Large intestine (tissue), 3 donors: Measurements from ENCODE around the gene TMEM178B. TPM values are rescaled to one million over a fixed set of nuclear protein-coding genes. Genes with fewer than 3 reads are reported as not detected.
"Not testable (repeated sequence)": the region's sequence is repeated elsewhere in the genome, so short reads cannot be mapped to it uniquely, and the experiment has no call there.

ENCODE experiments used
- DNase-seq, 2 donors: peaks; one replicate each; pipeline versions ENCODE4 v3.0.0 to v3.0.0-alpha.2; 2013
- H3K27ac ChIP-seq: one replicate; pipeline ENCODE4 v1.5.1; 2013; ENCODE audit warnings: low read length
- H3K27me3 ChIP-seq: 2 replicates; pipeline ENCODE4 v1.6.1; 2013; ENCODE audit warnings: low read length; ENCODE audit not compliant: control insufficient read depth, insufficient read depth
- H3K36me3 ChIP-seq: 2 replicates; pipeline ENCODE4 v1.6.1; 2013; ENCODE audit warnings: low read length; ENCODE audit not compliant: control insufficient read depth, insufficient read depth
- H3K4me1 ChIP-seq: one replicate; pipeline ENCODE4 v1.6.1; 2013; ENCODE audit warnings: low read length; ENCODE audit not compliant: control insufficient read depth, insufficient read depth
- H3K4me3 ChIP-seq: one replicate; pipeline ENCODE4 v1.5.1; 2013; ENCODE audit warnings: low read length
- H3K9me3 ChIP-seq: one replicate; pipeline ENCODE4 v1.6.1; 2013; ENCODE audit warnings: mild to moderate bottlenecking, low read depth, low read length, moderate library complexity; ENCODE audit not compliant: control insufficient read depth
- WGBS: methylation state at CpG from one replicate; pipeline ENCODE4 v1.1.5; 2013; ENCODE audit warnings: low lambda C conversion rate; ENCODE audit not compliant: insufficient coverage; 5-methylcytosine and 5-hydroxymethylcytosine counted together
- polyA plus RNA-seq: library from polyadenylated mRNA; unstranded; fragments of 120-200 nt; gene quantifications from one replicate; pipeline ENCODE4 v1.2.1, GENCODE V29; 2013

The TMEM178B gene
- polyA plus RNA-seq, 1 donor: 2.2 TPM

DNA sequence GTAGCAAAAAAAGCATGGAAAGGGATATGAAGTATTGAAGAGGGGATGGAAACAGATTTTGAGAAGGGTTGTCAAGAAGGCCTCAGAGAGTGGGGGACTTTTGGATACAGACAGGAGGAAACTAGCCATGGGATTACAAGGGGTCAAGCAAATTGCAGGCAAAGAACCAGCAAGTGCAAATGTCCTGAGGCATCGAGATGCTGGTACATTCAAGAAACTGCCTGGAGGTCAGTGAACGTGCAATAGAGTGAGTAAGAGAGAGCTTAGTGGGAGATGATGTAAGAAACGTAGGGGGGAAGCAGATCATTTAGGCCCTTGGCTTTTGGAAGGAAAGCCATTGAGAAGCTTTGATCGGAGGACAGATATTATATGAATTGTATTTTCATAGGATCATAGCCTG, 250.0 kb downstream of the TMEM178B start:
- H3K9me3 ChIP-seq: no peaks in the 10 kb centered on the region

DNA sequence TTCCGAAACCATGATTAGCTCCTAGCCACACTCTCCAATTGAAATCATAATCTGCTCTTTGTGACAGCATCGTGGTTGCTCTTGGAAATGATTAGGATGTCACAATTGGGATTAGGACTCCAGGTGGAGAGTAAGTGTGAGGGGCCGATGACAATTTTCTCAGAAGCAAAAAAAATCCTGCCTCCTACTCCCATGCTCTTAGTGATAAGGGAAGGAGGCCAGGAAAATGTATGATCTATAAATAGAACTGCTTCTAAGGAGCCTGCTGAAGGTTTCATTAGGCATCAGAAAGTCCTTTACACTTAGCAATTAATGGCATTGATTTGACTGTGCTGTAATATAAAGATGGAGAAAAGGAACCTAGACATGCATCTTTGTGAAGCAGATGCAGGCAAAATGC, 251.0 kb downstream of the TMEM178B start:
- H3K4me1 ChIP-seq: no peaks in the 10 kb centered on the region
- no CpG with 5 or more reads among the region's 3 CpGs for WGBS
- no peak for DNase-seq
- H3K9me3 ChIP-seq: no peaks in the 10 kb centered on the region
- H3K27ac ChIP-seq: no peak overlapping the region
- H3K27me3 ChIP-seq: peaks cover 2% of the 10 kb centered on the region
- no peaks in the 10 kb centered on the region for H3K36me3 ChIP-seq
- H3K4me3 ChIP-seq: no peak overlapping the region

More for the DNA sequence above, 250.0 kb downstream of the TMEM178B start:
- peaks cover 4% of the 10 kb centered on the region for H3K27me3 ChIP-seq
- no peak for DNase-seq
- no peaks in the 10 kb centered on the region for H3K4me1 ChIP-seq
- H3K27ac ChIP-seq: no peak overlapping the region
- no CpG with 5 or more reads among the region's 4 CpGs for WGBS
- no peak overlapping the region for H3K4me3 ChIP-seq
- H3K36me3 ChIP-seq: no peaks in the 10 kb centered on the region

DNA sequence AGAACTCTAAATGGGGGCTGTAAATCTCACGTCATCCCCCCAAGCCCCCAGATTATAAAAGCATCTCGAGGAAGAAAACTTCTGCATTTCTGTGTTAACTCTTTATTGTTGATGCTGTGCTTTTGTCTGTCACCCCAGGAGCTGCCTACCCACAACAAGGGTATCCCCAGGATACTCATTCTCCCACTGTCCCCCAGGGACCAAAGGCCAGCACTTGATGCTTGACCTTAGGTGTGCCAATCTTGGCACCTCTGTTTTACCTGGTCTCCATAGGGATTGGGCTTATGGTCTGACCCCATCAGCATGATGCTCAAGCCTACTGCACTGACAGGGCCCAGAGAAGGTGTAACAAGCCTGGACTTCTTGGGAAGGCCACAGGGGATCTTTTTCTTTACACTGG, 251.4 kb downstream of the TMEM178B start:
- no peaks in the 10 kb centered on the region for H3K9me3 ChIP-seq
- no peak overlapping the region for H3K27ac ChIP-seq
- no CpG with 5 or more reads among the region's 2 CpGs for WGBS
- peaks cover 2% of the 10 kb centered on the region for H3K27me3 ChIP-seq
- H3K4me1 ChIP-seq: no peaks in the 10 kb centered on the region
- no peaks in the 10 kb centered on the region for H3K36me3 ChIP-seq
- no peak overlapping the region for H3K4me3 ChIP-seq
- no peak for DNase-seq

DNA sequence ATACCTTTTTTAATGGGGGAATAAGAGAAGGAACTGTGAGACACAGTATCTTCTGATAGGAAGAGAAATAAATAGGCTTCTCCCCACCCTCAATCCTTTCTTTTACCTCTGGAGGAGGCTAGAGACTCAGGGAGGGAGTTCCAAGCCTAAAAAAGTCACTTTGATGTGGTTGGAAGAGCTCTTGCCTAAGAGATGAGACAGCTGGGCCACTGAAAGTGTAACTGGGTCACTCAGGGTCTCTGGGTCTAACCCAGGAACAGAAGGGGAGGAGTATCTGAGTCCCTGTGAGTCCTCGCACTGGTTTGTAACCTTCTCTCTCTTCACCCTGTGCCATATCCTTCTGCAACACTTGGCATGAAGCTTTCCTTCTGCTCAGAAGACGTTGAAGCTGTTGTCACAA, 254.4 kb downstream of the TMEM178B start:
- Histone ChIP-seq H3K36me3 (no peaks in the 10 kb centered on the region), H3K27ac (no peak overlapping the region), H3K27me3 (peaks cover 2% of the 10 kb centered on the region), H3K9me3 (no peaks in the 10 kb centered on the region), H3K4me3 (no peak overlapping the region), H3K4me1 (no peaks in the 10 kb centered on the region)
- WGBS: no CpG with 5 or more reads among the region's 2 CpGs
- no peak for DNase-seq

DNA sequence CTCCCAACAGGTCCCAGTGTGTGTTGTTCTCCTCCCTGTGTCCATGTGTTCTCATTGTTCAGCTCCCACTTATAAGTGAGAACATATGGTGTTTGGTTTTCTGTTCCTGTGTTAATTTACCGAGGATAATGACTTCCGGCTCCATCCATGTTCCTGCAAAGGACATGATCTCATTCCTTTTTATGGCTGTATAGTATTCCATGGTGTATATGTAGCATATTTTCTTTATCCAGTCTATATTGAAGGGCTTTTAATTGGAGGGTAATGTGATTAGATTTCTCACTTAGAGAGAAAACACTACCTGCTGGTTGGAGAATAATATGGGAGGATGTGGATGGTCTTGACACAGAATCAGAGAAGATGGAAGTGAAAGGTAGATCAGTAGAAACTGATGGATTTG, 256.4 kb downstream of the TMEM178B start:
- H3K4me1 ChIP-seq, H3K27me3 ChIP-seq, H3K27ac ChIP-seq, DNase-seq, H3K4me3 ChIP-seq, H3K36me3 ChIP-seq, H3K9me3 ChIP-seq: not testable (repeated sequence)
- no CpG with 5 or more reads among the region's 2 CpGs for WGBS

DNA sequence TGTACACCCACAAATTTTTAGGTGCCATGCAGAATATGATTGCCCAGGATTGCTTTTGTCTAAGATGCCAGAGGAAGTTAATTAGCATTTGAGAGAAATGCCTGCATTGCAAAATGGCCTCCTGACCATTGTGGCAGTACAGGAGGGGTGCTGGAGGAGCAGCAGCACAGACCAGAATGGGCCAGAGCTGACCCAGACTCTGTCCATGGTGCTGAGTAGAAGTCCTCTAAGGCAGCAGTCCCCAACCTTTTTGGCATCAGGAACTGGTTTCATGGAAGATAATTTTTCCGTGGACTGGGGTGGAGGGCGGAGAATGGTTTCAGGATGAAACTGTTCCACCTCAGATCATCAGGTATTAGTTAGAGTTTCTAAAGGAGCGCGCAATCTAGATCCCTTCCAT, 259.6 kb downstream of the TMEM178B start:
- DNase-seq: no peak

DNA sequence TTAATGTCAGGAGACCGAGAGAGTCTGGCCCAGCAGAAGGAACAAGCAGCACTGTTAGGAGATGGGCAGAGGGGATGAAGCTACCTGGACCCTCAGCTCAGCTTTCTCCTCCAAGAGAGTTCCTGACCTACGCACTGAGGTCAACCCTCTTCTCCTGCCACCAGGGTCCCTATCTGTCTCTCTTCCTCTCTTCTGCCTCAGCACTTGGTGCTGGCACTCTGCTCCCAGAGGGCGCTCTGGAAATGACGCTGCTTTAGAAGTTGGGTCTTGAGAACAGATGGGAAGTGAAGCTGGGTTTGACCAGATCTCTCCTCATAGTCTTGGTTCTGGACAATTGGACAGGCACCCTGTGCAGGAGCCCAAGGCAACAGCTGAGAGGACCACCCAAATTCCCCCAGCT, 261.3 kb downstream of the TMEM178B start:
- Histone ChIP-seq H3K4me3 (no peak overlapping the region), H3K4me1 (no peaks in the 10 kb centered on the region), H3K27ac (no peak overlapping the region), H3K27me3 (no peaks in the 10 kb centered on the region), H3K36me3 (no peaks in the 10 kb centered on the region), H3K9me3 (no peaks in the 10 kb centered on the region)
- no peak for DNase-seq
- no CpG with 5 or more reads among the region's 4 CpGs for WGBS

More for the DNA sequence above, 259.6 kb downstream of the TMEM178B start:
- Histone ChIP-seq H3K27ac (no peak overlapping the region), H3K9me3 (no peaks in the 10 kb centered on the region), H3K36me3 (no peaks in the 10 kb centered on the region), H3K27me3 (no peaks in the 10 kb centered on the region), H3K4me3 (no peak overlapping the region), H3K4me1 (no peaks in the 10 kb centered on the region)
- WGBS: no CpG with 5 or more reads among the region's 4 CpGs

DNA sequence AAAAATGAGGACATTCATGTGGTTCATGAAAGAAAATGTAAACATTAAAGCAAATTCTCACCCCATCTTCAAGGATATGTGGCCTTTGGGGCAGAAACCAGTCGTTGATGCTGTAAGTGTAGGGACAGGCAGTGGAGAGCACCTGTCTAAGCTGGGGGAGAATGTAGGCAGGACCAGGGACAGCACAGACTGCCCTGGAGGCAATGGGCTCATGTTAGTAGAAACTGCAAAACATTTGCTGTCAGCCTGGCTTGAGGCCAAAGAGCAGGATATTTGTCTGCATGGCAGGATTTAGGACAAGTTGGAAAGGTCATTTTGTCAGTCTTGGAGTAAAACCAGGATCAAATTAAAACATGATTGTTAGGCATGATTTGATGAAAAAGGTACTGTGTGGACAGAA, 265.7 kb downstream of the TMEM178B start:
- no peaks in the 10 kb centered on the region for H3K9me3 ChIP-seq
- no peak overlapping the region for H3K27ac ChIP-seq
- WGBS: no CpG with 5 or more reads among the region's 1 CpG
- H3K4me3 ChIP-seq: no peak overlapping the region
- H3K27me3 ChIP-seq: no peaks in the 10 kb centered on the region
- DNase-seq: no peak
- H3K36me3 ChIP-seq: no peaks in the 10 kb centered on the region
- no peaks in the 10 kb centered on the region for H3K4me1 ChIP-seq

DNA sequence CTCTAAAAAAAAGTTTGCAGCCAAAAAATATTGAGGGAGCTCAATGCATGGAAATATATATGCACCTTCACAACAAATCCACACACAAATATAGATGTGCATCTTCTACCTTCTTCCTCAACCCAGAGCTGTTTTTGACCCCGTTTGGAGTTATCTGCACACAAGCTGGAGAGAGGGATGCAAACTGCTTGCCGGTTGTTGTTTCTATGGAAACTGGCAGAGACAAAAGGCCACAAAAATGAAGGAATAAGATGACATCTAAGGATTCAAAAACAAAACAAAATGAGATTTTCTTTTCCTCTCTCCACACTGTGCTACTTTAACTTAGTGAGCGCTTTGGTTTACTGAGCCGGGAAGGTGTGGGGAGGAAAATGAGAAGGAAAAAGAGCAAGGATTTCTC, 267.1 kb downstream of the TMEM178B start:
- Histone ChIP-seq H3K4me3 (no peak overlapping the region), H3K4me1 (no peaks in the 10 kb centered on the region), H3K36me3 (no peaks in the 10 kb centered on the region), H3K27ac (no peak overlapping the region), H3K27me3 (no peaks in the 10 kb centered on the region), H3K9me3 (no peaks in the 10 kb centered on the region)
- no peak for DNase-seq
- WGBS: no CpG with 5 or more reads among the region's 4 CpGs

DNA sequence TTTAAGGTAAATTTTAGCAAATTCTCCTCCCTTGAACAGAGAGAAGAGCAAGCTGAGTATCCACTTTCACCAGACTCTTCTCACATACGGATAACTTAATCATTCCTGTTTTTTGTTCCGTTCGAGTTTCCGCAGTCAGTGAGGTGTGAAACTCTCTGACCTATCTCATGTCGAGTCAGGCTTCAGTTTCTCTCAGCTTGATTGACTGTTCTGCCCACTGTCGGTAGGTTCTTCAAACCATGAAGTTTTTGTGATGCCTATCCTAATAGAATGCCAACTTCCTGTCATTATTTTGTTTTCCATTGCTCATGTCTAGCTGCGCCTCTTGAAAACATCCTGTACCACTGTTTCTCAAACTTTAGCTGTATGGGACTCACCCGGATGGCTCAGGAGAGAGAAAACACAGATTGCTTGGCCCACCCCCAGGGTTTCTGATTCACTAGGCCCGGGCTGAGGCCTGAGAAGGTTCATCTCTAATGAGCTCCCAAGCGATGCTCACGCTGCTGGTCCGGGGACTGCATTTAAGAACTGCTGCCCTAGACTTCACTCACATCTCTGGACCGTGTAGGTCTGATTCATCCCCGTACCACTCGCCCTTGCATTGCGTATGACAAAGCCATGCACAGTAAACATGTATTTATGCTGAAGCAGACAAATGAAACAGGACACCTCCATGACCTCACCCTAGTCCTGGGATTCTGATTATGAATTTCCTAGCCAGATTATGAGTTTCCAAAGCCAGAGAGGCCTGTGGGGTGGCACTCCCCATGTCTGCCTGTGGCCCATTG, 269.0 kb downstream of the TMEM178B start:
- DNase-seq: no peak
- no peak overlapping the region for H3K27ac ChIP-seq
- no peaks in the 10 kb centered on the region for H3K9me3 ChIP-seq
- H3K4me1 ChIP-seq: no peaks in the 10 kb centered on the region
- no peaks in the 10 kb centered on the region for H3K36me3 ChIP-seq
- H3K4me3 ChIP-seq: no peak overlapping the region
- no peaks in the 10 kb centered on the region for H3K27me3 ChIP-seq
- WGBS: 100% methylated on average over 1 of the region's 16 CpGs
